Panc1 (cell line): ENCODE data around the gene IL19.

Experiments used
- CTCF ChIP-seq: fragments of 450-650 bp; IDR thresholded peaks from 2 replicates; pipeline ENCODE4 v1.5.1; 2017; ENCODE audit warnings: mild to moderate bottlenecking
- POLR2AphosphoS5 ChIP-seq: IDR thresholded peaks from 2 replicates; pipeline ENCODE4 v1.6.1; 2012; ENCODE audit warnings: mild to moderate bottlenecking, low read depth, low read length, moderate library complexity
- REST ChIP-seq, 2 experiments: IDR thresholded peaks; 2 replicates each; pipeline ENCODE4 v1.6.1; 2011 to 2012; ENCODE audit warnings: low read depth in 2 of 2, control low read depth in 1 of 2, low read length in 1 of 2, mild to moderate bottlenecking in 1 of 2, moderate library complexity in 1 of 2; ENCODE audit not compliant: insufficient read depth in 1 of 2

GRCh38 chr1:206752481-206752880 lies 18.1 kb upstream of the IL19 start:
- TF ChIP-seq CTCF: no peak
- TF ChIP-seq REST (IDR thresholded peaks at IDR 0.05; ENCODE audit: insufficient read depth in 1 of 2, low read depth in 2 of 2, low read length in 1 of 2): no peak
- TF ChIP-seq POLR2AphosphoS5: no peak
